ENCODE results near the gene SFXN3. TPM values are rescaled to one million over a fixed set of nuclear protein-coding genes. Genes with fewer than 3 reads are reported as not detected.

The SFXN3 gene
- total and polyA plus RNA-seq, 10 of the 15 experiments (the other 5 are each of a cell fraction or from before 2014, with no cell fraction given): 0.05 to 11.3 (median 1.2) TPM

GRCh38 chr10:101076630-101077029, 45.6 kb downstream of the SFXN3 start:
- in situ Hi-C loops (cut with MboI): no loop called here
- Histone ChIP-seq H3K4me3 (no peak overlapping the region), H3K36me3 (ENCODE audit: control insufficient read depth in 2 of 2, insufficient read depth in 2 of 2, low read length in 1 of 2) (no peaks in the 10 kb centered on the region), H3K27me3 (replicated peaks in 1 of 2; ENCODE audit: control insufficient read depth in 2 of 2, insufficient read depth in 2 of 2, low read length in 1 of 2) (peaks cover 0 to 4% of the 10 kb centered on the region in 2 experiments; a peak in 3 of 4 replicates), H4K20me1 (ENCODE audit: control insufficient read depth, insufficient read depth) (no peaks in the 10 kb centered on the region; the same call in 1 of the 2 replicates), H3K79me2 (ENCODE audit: control insufficient read depth, insufficient read depth, low read length) (no peaks in the 10 kb centered on the region), H3K4me2 (ENCODE audit: control insufficient read depth, insufficient read depth) (no peak overlapping the region), H3K27ac (ENCODE audit: control insufficient read depth, insufficient read depth) (no peak overlapping the region), H3K9ac (ENCODE audit: control insufficient read depth, insufficient read depth, low read length) (no peak overlapping the region), H3K9me3 (replicated peaks; ENCODE audit: control insufficient read depth, insufficient read depth, low read length) (no peaks in the 10 kb centered on the region), H3K4me1 (ENCODE audit: control insufficient read depth, insufficient read depth, low read length) (peaks cover 8% of the 10 kb centered on the region), H2AFZ (ENCODE audit: control insufficient read depth, low read depth, low read length) (no peak overlapping the region)
- no peak for FAIRE-seq
- no peak for DNase-seq (ENCODE audit: low read depth, low spot score)
- POLR2A ChIA-PET: interaction anchor here (1.0 kb wide), 1 partner anchor 13 kb away, joined by 3 read pairs; no protein-coding TSS in a partner anchor
- intact Hi-C loops (cut with micrococcal nuclease; ENCODE audit: unreplicated experiment): no loop called here
- ATAC-seq: no peak
- BruUV-seq (replicated peaks): no TSS peak
- WGBS (ENCODE audit: insufficient coverage, insufficient replicate concordance, low lambda C conversion rate, missing lambda C conversion rate): 20% methylated on average over 5 of the region's 5 CpGs
- TF ChIP-seq NKRF (conservative IDR thresholded peaks at IDR 0.05) (no peak), STAT1 (conservative IDR thresholded peaks at IDR 0.05) (no peak), HDAC6 (IDR thresholded peaks at IDR 0.05; ENCODE audit: unreplicated experiment) (no peak), TAF1 (IDR thresholded peaks at IDR 0.05; ENCODE audit: borderline replicate concordance, low read depth, low read length) (no peak), NFYB (IDR thresholded peaks at IDR 0.05; ENCODE audit: insufficient read depth, low read depth, low read length) (no peak), CEBPB (IDR thresholded peaks at IDR 0.05; ENCODE audit: borderline replicate concordance in 1 of 2, low read depth in 2 of 2, low read length in 2 of 2) (no peak)
- TF ChIP-seq, protein P1, sequence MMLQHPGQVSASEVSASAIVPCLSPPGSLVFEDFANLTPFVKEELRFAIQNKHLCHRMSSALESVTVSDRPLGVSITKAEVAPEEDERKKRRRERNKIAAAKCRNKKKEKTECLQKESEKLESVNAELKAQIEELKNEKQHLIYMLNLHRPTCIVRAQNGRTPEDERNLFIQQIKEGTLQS (IDR thresholded peaks at IDR 0.05; ENCODE audit: borderline replicate concordance, extremely low read depth, low read depth, low read length): no peak
- TF ChIP-seq, protein P2, sequence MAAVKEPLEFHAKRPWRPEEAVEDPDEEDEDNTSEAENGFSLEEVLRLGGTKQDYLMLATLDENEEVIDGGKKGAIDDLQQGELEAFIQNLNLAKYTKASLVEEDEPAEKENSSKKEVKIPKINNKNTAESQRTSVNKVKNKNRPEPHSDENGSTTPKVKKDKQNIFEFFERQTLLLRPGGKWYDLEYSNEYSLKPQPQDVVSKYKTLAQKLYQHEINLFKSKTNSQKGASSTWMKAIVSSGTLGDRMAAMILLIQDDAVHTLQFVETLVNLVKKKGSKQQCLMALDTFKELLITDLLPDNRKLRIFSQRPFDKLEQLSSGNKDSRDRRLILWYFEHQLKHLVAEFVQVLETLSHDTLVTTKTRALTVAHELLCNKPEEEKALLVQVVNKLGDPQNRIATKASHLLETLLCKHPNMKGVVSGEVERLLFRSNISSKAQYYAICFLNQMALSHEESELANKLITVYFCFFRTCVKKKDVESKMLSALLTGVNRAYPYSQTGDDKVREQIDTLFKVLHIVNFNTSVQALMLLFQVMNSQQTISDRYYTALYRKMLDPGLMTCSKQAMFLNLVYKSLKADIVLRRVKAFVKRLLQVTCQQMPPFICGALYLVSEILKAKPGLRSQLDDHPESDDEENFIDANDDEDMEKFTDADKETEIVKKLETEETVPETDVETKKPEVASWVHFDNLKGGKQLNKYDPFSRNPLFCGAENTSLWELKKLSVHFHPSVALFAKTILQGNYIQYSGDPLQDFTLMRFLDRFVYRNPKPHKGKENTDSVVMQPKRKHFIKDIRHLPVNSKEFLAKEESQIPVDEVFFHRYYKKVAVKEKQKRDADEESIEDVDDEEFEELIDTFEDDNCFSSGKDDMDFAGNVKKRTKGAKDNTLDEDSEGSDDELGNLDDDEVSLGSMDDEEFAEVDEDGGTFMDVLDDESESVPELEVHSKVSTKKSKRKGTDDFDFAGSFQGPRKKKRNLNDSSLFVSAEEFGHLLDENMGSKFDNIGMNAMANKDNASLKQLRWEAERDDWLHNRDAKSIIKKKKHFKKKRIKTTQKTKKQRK (IDR thresholded peaks at IDR 0.05; ENCODE audit: low read depth, low read length): no peak
- SMC1A ChIA-PET (ENCODE audit: uncharacterized antibody, unreplicated experiment): interaction anchor here (1.1 kb wide), 1 partner anchor 27 kb away, joined by 3 read pairs; no protein-coding TSS in a partner anchor
- RAD21 ChIA-PET (ENCODE audit: unreplicated experiment): interaction anchor here (1.0 to 1.3 kb wide), 2 partner anchors 19 to 33 kb away, joined by 3 read pairs; no protein-coding TSS in a partner anchor
- CTCF ChIA-PET: interaction anchor here (1.0 to 3.2 kb wide), 6 partner anchors 10 to 65 kb away, joined by 4 to 17 read pairs (median 4); no protein-coding TSS in a partner anchor
